HepG2 (cell line): Measurements from ENCODE around the gene TRIM44. TPM values are rescaled to one million over a fixed set of nuclear protein-coding genes. Genes with fewer than 3 reads are reported as not detected.
A peak's percentile ranks its signal among the peaks of the same experiment; 100 is the strongest.

Source experiments
- GABPB1 ChIP-seq: IDR thresholded peaks from 2 replicates; pipeline ENCODE4 v1.6.1; 2016; ENCODE audit warnings: mild to moderate bottlenecking, missing genetic modification reagents, moderate library complexity, missing compliant biosample characterization
- LCORL ChIP-seq, 2 experiments: fragments of 450-650 bp in 1 of 2; sonication (generic) in 1 of 2; formaldehyde crosslinking in 1 of 2; IDR thresholded peaks; 2 replicates each; pipeline versions ENCODE4 v1.5.0 to v1.6.1; 2017 to 2020; ENCODE audit warnings: antibody characterized with exemption in 1 of 2, missing genetic modification reagents in 1 of 2
- MAZ ChIP-seq, 2 experiments: sonication (generic) in 1 of 2; formaldehyde crosslinking in 1 of 2; IDR thresholded peaks; 2 replicates each; pipeline versions ENCODE4 v1.5.0 to v1.6.1; 2012 to 2020; ENCODE audit warnings: low read depth in 2 of 2, mild to moderate bottlenecking in 2 of 2, borderline replicate concordance in 1 of 2, improper control_type of control experiment in 1 of 2, low read length in 1 of 2, missing genetic modification reagents in 1 of 2, moderate library complexity in 1 of 2
- RXRA ChIP-seq: sonication (generic); formaldehyde crosslinking; IDR thresholded peaks from 2 replicates; pipeline ENCODE4 v1.5.1; 2020; ENCODE audit warnings: missing genetic modification reagents
- SMARCE1 ChIP-seq: fragments of 450-650 bp; IDR thresholded peaks from 2 replicates; pipeline ENCODE4 v1.6.1; 2017; ENCODE audit warnings: borderline replicate concordance
- TAF1 ChIP-seq: sonication (generic); formaldehyde crosslinking; IDR thresholded peaks from 2 replicates; pipeline ENCODE4 v1.4.0; 2020; ENCODE audit warnings: missing genetic modification reagents
- ZMAT3 ChIP-seq: sonication (generic); formaldehyde crosslinking; conservative IDR thresholded peaks from 2 replicates; pipeline ENCODE4 v1.7.0; 2021; ENCODE audit warnings: missing genetic modification reagents
- ZNF224 ChIP-seq: sonication (generic); formaldehyde crosslinking; IDR thresholded peaks from 2 replicates; pipeline ENCODE4 v1.5.0; 2020; ENCODE audit warnings: mild to moderate bottlenecking, missing genetic modification reagents
- ZNF501 ChIP-seq: sonication (generic); formaldehyde crosslinking; IDR thresholded peaks from 2 replicates; pipeline ENCODE4 v1.5.1; 2020; ENCODE audit warnings: mild to moderate bottlenecking, moderate library complexity, missing genetic modification reagents
- ZNF547 ChIP-seq: sonication (generic); formaldehyde crosslinking; IDR thresholded peaks from 2 replicates; pipeline ENCODE4 v1.5.1; 2020; ENCODE audit warnings: mild to moderate bottlenecking, missing genetic modification reagents
- ZNF792 ChIP-seq: IDR thresholded peaks from 2 replicates; pipeline ENCODE4 v1.6.1; 2016
- polyA plus RNA-seq, 8 experiments: library from polyadenylated mRNA; depleted of rRNA in 3 of 8; stranded (reverse) in 7 of 8; unstranded in 1 of 8; fragments of >200 nt; fragmentation: Illumina TruSeq in 4 of 8; extraction: Trizol in 4 of 8; gene quantifications; 2 replicates each; pipeline versions ENCODE4 v1.2.1 to v1.2.3, GENCODE V29; 2011 to 2016; ENCODE audit warnings: low read depth in 4 of 8, missing spikeins in 1 of 8, mixed read lengths in 1 of 8; ENCODE audit not compliant: insufficient read depth in 1 of 8
- total RNA-seq, 5 experiments: library from RNA; depleted of rRNA; stranded (reverse); fragments of >200 nt; fragmentation: Illumina TruSeq; extraction: Trizol; gene quantifications; 2 replicates each; pipeline ENCODE4 v1.2.3, GENCODE V29; 2016; ENCODE audit warnings: low read depth in 1 of 5
- TF ChIP-seq, protein P1 (sequence below): sonication (generic); formaldehyde crosslinking; IDR thresholded peaks from 2 replicates; pipeline ENCODE4 v1.5.0; 2020; ENCODE audit warnings: mild to moderate bottlenecking, missing genetic modification reagents
- TF ChIP-seq, protein P2 (sequence below): sonication (generic); formaldehyde crosslinking; conservative IDR thresholded peaks from 2 replicates; pipeline ENCODE4 v1.8.0; 2022; ENCODE audit warnings: low read depth, missing genetic modification reagents
- TF ChIP-seq, protein P3 (sequence below): sonication (generic); formaldehyde crosslinking; IDR thresholded peaks from 2 replicates; pipeline ENCODE4 v1.5.0; 2020; ENCODE audit warnings: missing genetic modification reagents

Gene TRIM44
- total and polyA plus RNA-seq, 2 of the 13 experiments (the other 11 are each of a cell fraction or from before 2014, with no cell fraction given): 22.7 to 50.3 TPM

DNA sequence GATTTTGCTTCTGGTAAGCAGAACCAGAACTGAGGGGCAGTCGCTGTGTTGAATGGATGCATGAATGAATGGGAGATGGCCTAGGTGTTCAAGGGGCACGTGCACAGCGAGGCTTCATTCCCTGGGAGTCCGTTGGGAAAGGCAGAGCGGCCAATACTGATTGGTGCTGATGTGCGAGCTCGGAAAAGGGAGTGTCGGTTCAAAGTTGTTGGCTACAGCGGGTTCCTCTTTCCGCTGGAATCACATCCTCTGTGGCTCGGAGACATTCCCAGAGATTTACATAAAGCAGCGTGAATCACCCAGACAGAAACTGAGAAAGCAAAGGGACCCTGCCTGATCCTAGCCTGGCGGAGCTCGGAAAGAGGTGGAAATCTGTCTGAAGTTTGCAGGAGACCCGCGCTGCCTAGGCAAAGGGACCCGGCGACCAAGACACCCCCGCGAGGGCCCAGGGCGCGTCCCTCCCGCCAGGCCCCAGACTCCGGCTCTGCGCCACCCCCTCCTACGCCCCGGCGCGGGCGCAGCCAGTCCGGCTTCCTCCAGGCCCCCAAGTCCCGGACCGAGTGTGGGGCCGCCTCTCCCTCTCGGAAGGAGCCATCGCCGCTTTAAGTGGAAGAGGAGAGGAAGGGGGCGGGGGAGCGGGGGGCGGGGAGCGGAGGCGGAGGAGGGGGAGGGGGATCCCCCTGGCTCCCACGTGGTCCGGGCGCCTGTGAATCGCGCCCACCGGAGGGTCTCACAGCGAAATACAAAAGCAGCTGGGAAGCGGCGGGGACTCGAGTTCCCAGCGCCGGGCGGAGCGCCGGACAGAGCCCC, 44.7 kb upstream of the TRIM44 start, which contains the start of gene FJX1 (continued):
- TF ChIP-seq MAZ (IDR thresholded peaks at IDR 0.05; ENCODE audit: borderline replicate concordance, low read depth, low read length) (no peak), MAZ (CRISPR knock-in tag; IDR thresholded peaks at IDR 0.05; ENCODE audit: low read depth) (0 out of 2 replicates have a peak, but pooled peaks have one; percentile 2), ZNF501 (CRISPR knock-in tag) (peak; percentile 39; the same call in 1 of the 2 replicates), ZNF224 (CRISPR knock-in tag) (0 out of 2 replicates have a peak, but pooled peaks have one; percentile 26), SMARCE1 (no peak), ZNF547 (no peak), GABPB1 (CRISPR knock-in tag) (0 out of 2 replicates have a peak, but pooled peaks have one; percentile 28), ZMAT3 (CRISPR knock-in tag) (no peak), ZNF792 (CRISPR knock-in tag) (0 out of 2 replicates have a peak, but pooled peaks have one; percentile 20), LCORL (IDR thresholded peaks at IDR 0.05) (no peak), LCORL (CRISPR knock-in tag; IDR thresholded peaks at IDR 0.05) (0 out of 2 replicates have a peak, but pooled peaks have one; percentile 18), RXRA (CRISPR knock-in tag) (no peak), TAF1 (CRISPR knock-in tag) (0 out of 2 replicates have a peak, but pooled peaks have one; percentile 18)
- TF ChIP-seq, protein P1, sequence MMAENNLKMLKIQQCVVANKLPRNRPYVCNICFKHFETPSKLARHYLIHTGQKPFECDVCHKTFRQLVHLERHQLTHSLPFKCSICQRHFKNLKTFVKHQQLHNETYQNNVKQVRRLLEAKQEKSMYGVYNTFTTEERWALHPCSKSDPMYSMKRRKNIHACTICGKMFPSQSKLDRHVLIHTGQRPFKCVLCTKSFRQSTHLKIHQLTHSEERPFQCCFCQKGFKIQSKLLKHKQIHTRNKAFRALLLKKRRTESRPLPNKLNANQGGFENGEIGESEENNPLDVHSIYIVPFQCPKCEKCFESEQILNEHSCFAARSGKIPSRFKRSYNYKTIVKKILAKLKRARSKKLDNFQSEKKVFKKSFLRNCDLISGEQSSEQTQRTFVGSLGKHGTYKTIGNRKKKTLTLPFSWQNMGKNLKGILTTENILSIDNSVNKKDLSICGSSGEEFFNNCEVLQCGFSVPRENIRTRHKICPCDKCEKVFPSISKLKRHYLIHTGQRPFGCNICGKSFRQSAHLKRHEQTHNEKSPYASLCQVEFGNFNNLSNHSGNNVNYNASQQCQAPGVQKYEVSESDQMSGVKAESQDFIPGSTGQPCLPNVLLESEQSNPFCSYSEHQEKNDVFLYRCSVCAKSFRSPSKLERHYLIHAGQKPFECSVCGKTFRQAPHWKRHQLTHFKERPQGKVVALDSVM (CRISPR knock-in tag): 0 out of 2 replicates have a peak, but pooled peaks have one; percentile 12
- TF ChIP-seq, protein P2, sequence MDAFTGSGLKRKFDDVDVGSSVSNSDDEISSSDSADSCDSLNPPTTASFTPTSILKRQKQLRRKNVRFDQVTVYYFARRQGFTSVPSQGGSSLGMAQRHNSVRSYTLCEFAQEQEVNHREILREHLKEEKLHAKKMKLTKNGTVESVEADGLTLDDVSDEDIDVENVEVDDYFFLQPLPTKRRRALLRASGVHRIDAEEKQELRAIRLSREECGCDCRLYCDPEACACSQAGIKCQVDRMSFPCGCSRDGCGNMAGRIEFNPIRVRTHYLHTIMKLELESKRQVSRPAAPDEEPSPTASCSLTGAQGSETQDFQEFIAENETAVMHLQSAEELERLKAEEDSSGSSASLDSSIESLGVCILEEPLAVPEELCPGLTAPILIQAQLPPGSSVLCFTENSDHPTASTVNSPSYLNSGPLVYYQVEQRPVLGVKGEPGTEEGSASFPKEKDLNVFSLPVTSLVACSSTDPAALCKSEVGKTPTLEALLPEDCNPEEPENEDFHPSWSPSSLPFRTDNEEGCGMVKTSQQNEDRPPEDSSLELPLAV: no peak
- TF ChIP-seq, protein P3, sequence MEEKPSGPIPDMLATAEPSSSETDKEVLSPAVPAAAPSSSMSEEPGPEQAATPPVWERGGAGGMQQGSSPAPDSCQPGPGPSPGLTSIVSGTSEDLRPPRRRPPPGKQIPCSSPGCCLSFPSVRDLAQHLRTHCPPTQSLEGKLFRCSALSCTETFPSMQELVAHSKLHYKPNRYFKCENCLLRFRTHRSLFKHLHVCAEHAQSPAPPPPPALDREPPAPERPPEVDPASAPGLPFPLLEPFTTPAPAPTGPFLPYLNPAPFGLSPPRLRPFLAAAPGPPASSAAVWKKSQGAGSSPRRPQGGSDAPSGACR: peak; percentile 29; the same call in 1 of the 2 replicates
